ENCODE data around the gene MYRF. TPM values are rescaled to one million over a fixed set of nuclear protein-coding genes. Genes with fewer than 3 reads are reported as not detected.

Gene MYRF
- total and polyA plus RNA-seq, 2 donors (not counting 3 experiments of a cell fraction or from before 2014, with no cell fraction given), result 0.82 to 0.98 TPM

GRCh38 chr11:61756452-61757212 lies 4.2 kb downstream of the MYRF start:
- intact Hi-C loops (cut with micrococcal nuclease), result no loop called here
- Histone ChIP-seq H3K4me2 (ENCODE audit: insufficient read depth, low read length) (peak overlapping the region; percentile 2), H2AFZ (ENCODE audit: low read depth, low read length) (peak overlapping the region; percentile 46), H4K20me1 (replicated peaks; ENCODE audit: control insufficient read depth, extremely low read depth, insufficient read depth, low read length) (no peaks in the 10 kb centered on the region), H3K9me1 (replicated peaks; ENCODE audit: control insufficient read depth, extremely low read depth, insufficient read depth, low read length) (no peaks in the 10 kb centered on the region), H3K27ac (ENCODE audit: insufficient read depth, low read depth, low read length) (no peak overlapping the region), H3K9ac (replicated peaks; ENCODE audit: extremely low read depth, insufficient read depth, low read length) (no peak overlapping the region), H3K9me3 (replicated peaks; ENCODE audit: control insufficient read depth, insufficient read depth, low read length) (no peaks in the 10 kb centered on the region), H3K4me1 (ENCODE audit: control insufficient read depth, extremely low read depth, insufficient read depth, low read length) (peaks cover 12% of the 10 kb centered on the region), H3K27me3 (ENCODE audit: control insufficient read depth in 2 of 2, insufficient read depth in 2 of 2, low read length in 2 of 2) (no peaks in the 10 kb centered on the region), H3K4me3 (replicated peaks in 1 of 3; ENCODE audit: insufficient read depth in 1 of 3, low read depth in 1 of 3, low read length in 3 of 3) (no peak overlapping the region), H3K79me2 (ENCODE audit: control insufficient read depth, insufficient read depth, low read length) (no peaks in the 10 kb centered on the region), H3K36me3 (ENCODE audit: control insufficient read depth in 2 of 2, extremely low read depth in 1 of 2, insufficient read depth in 2 of 2, low read length in 2 of 2) (no peaks in the 10 kb centered on the region)
- TF ChIP-seq, protein P1, sequence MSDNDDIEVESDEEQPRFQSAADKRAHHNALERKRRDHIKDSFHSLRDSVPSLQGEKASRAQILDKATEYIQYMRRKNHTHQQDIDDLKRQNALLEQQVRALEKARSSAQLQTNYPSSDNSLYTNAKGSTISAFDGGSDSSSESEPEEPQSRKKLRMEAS (IDR thresholded peaks at IDR 0.05; ENCODE audit: insufficient read depth, insufficient read length), result no peak
- no peak for TF ChIP-seq POLR2A (IDR thresholded peaks at IDR 0.05; ENCODE audit: low read depth, low read length)
- peak; percentile 44 for TF ChIP-seq POLR2AphosphoS5 (IDR thresholded peaks at IDR 0.05; ENCODE audit: insufficient read depth, low read depth, low read length)
- no peak for TF ChIP-seq GATA2 (IDR thresholded peaks at IDR 0.05; ENCODE audit: insufficient read depth, insufficient read length, low read depth, low read length)
- TF ChIP-seq JUN (IDR thresholded peaks at IDR 0.05; ENCODE audit: borderline replicate concordance, insufficient read depth, insufficient read length, low read depth), result no peak
- no peak for TF ChIP-seq MYC (IDR thresholded peaks at IDR 0.05; ENCODE audit: low read depth, low read length)
- no peak for TF ChIP-seq FOS (IDR thresholded peaks at IDR 0.05; ENCODE audit: borderline replicate concordance, insufficient read depth, low read length)
- no peak for TF ChIP-seq EZH2 (IDR thresholded peaks at IDR 0.05; ENCODE audit: borderline replicate concordance, low read depth, low read length, severe bottlenecking)
- peak; percentile 14 for DNase-seq (ENCODE audit: low read depth, low spot score)
- peak; percentile 8 for FAIRE-seq
- POLR2A ChIA-PET, result no interaction called here
- CTCF ChIA-PET, result interaction anchor here (0.9 to 1.8 kb wide), 2 partner anchors 9 to 21 kb away, joined by 3 to 8 read pairs; no protein-coding TSS in a partner anchor
- BruUV-seq (replicated peaks), result no TSS peak
- dilution Hi-C loops (cut with MboI; ENCODE audit: extremely low pct_ligation_motif_present, low sequenced_read_pairs), result no loop called here
